ENCODE data around the gene LAMTOR5. TPM values are rescaled to one million over a fixed set of nuclear protein-coding genes. Genes with fewer than 3 reads are reported as not detected.

Gene LAMTOR5
- total RNA-seq: 100 to 1,000 TPM in 3 of 4 donors, 10 to 100 TPM in 1; 94.4 to 130 (median 116) TPM

GRCh38 chr1:110407260-110408210, at the start of gene LAMTOR5:
LAMTOR5 (minus strand) TSS chr1:110407694; CDS start chr1:110407620, 74 bp downstream.
- DNase-seq (ENCODE audit: low spot score) (peak; percentile 87), ATAC-seq (ENCODE audit: low FRiP score) (peak; percentile 94)
- TF ChIP-seq CTCF (IDR thresholded peaks at IDR 0.05): no peak

GRCh38 chr1:110457206-110457605, 49.7 kb upstream of the LAMTOR5 start:
- TF ChIP-seq CTCF (IDR thresholded peaks at IDR 0.05): no peak
- no peak for ATAC-seq (ENCODE audit: low FRiP score)
- DNase-seq (ENCODE audit: low spot score): no peak

GRCh38 chr1:110455151-110455550, 47.7 kb upstream of the LAMTOR5 start:
- TF ChIP-seq CTCF (IDR thresholded peaks at IDR 0.05): no peak
- no peak for DNase-seq (ENCODE audit: low spot score)

GRCh38 chr1:110454328-110454727, 46.8 kb upstream of the LAMTOR5 start:
- no peak for DNase-seq (ENCODE audit: low spot score)
- TF ChIP-seq CTCF (IDR thresholded peaks at IDR 0.05): no peak
- no peak for ATAC-seq (ENCODE audit: low FRiP score)

More at GRCh38 chr1:110455151-110455550, 47.7 kb upstream of the LAMTOR5 start:
- ATAC-seq (ENCODE audit: low FRiP score): no peak

GRCh38 chr1:110453829-110454228, 46.3 kb upstream of the LAMTOR5 start:
- DNase-seq (ENCODE audit: low spot score): no peak
- no peak for ATAC-seq (ENCODE audit: low FRiP score)
- TF ChIP-seq CTCF (IDR thresholded peaks at IDR 0.05): no peak

- no peak for ATAC-seq (ENCODE audit: low FRiP score)
- TF ChIP-seq CTCF (IDR thresholded peaks at IDR 0.05): no peak
- DNase-seq (ENCODE audit: low spot score): no peak
Measured at GRCh38 chr1:110452330-110452729, 44.8 kb upstream of the LAMTOR5 start.

GRCh38 chr1:110450929-110451328, 43.4 kb upstream of the LAMTOR5 start, which contains the start of gene PROK1:
PROK1 (plus strand) TSS chr1:110451149; CDS start chr1:110451217, 68 bp downstream.
- ATAC-seq (ENCODE audit: low FRiP score) (no peak), DNase-seq (ENCODE audit: low spot score) (no peak)
- TF ChIP-seq CTCF (IDR thresholded peaks at IDR 0.05): no peak

Data from omental fat pad (tissue), 4 donors.